HepG2 (cell line): ENCODE measurements around the gene GPM6B. TPM values are rescaled to one million over a fixed set of nuclear protein-coding genes. Genes with fewer than 3 reads are reported as not detected.

Source experiments
- ATAC-seq: fragments of 200-7000 bp; cut with Tn5 transposase; 3 replicates; pipeline ENCODE4 v1.9.1; 2020; ENCODE audit warnings: mild to moderate bottlenecking, moderate library complexity
- BruUV-seq: library from RNA; stranded (reverse); fragments of 400-500 nt; replicated peaks from 2 replicates; lab custom pipeline; 2021; lab: Mats Ljungman, UMichigan
- CTCF ChIA-PET: fragments of 300-600 bp; formaldehyde crosslinking; extraction: SDS; loops from one replicate; lab custom pipeline; 2021; ENCODE audit warnings: low total read pairs, inconsistent platforms, low intra/inter-chr PET ratio; lab: Yijun Ruan, JAX
- POLR2A ChIA-PET: fragments of 350-600 bp; sonication (Branson Sonifier 250); formaldehyde crosslinking; loops from one replicate; lab custom pipeline; 2020; ENCODE audit warnings: antibody characterized with exemption, inconsistent platforms; lab: Yijun Ruan, JAX
- DNase-seq: peaks from one replicate; pipeline ENCODE4 v3.0.0-alpha.2; 2015; ENCODE audit warnings: low spot score
- FAIRE-seq: peaks from 3 replicates; lab custom pipeline; 2011; peaks lifted over from hg19 to GRCh38; lab: Jason Lieb, UNC
- H2AFZ ChIP-seq: one replicate; pipeline ENCODE4 v1.6.1; 2011; ENCODE audit warnings: low read length, inconsistent platforms
- H3K27ac ChIP-seq: fragments of 300-600 bp; 3 replicates; pipeline ENCODE4 v1.8.0; 2011; ENCODE audit warnings: mixed run types, mild to moderate bottlenecking, mixed read lengths, low read length, inconsistent platforms; ENCODE audit not compliant: insufficient read depth; ENCODE audit errors: extremely low read length
- H3K27me3 ChIP-seq, 2 experiments: fragments of 200-600 bp in 1 of 2; 2 replicates in 1 of 2; 3 replicates in 1 of 2; pipeline versions ENCODE4 v1.6.0 to v1.8.0; 2011; ENCODE audit warnings: low read length in 2 of 2, mild to moderate bottlenecking in 2 of 2, moderate library complexity in 2 of 2, inconsistent platforms in 1 of 2; ENCODE audit not compliant: insufficient read depth in 2 of 2, control insufficient read depth in 1 of 2
- H3K36me3 ChIP-seq, 2 experiments: fragments of 200-600 bp in 1 of 2; replicated peaks in 1 of 2; 2 replicates in 1 of 2; 3 replicates in 1 of 2; pipeline versions ENCODE4 v1.5.1 to v1.8.0; 2011; ENCODE audit warnings: low read length in 2 of 2, inconsistent platforms in 1 of 2; ENCODE audit not compliant: insufficient read depth in 2 of 2, control insufficient read depth in 1 of 2
- H3K4me1 ChIP-seq: 2 replicates; pipeline ENCODE4 v1.5.1; 2012; ENCODE audit warnings: low read length, inconsistent platforms; ENCODE audit not compliant: insufficient read depth
- H3K4me2 ChIP-seq: 2 replicates; pipeline ENCODE4 v1.6.0; 2011; ENCODE audit warnings: low read depth, low read length, inconsistent platforms
- H3K4me3 ChIP-seq, 3 experiments: fragments of 200-600 bp in 1 of 3; sonication (generic), shearing (Covaris generic) in 1 of 3; replicated peaks in 1 of 3; 2 replicates each; pipeline ENCODE4 v1.5.1; 2011 to 2016; ENCODE audit warnings: low read length in 3 of 3, inconsistent platforms in 2 of 3, low read depth in 2 of 3, mild to moderate bottlenecking in 2 of 3, control low read depth in 1 of 3, mixed read lengths in 1 of 3; ENCODE audit not compliant: insufficient read depth in 1 of 3
- H3K79me2 ChIP-seq: one replicate; pipeline ENCODE4 v1.6.1; 2011; ENCODE audit warnings: low read length, inconsistent platforms; ENCODE audit not compliant: insufficient read depth
- H3K9ac ChIP-seq: 2 replicates; pipeline ENCODE4 v1.6.0; 2011; ENCODE audit warnings: mild to moderate bottlenecking, low read depth, low read length, inconsistent platforms; ENCODE audit not compliant: insufficient read depth
- H3K9me3 ChIP-seq: 2 replicates; pipeline ENCODE4 v1.5.1; 2012; ENCODE audit warnings: mild to moderate bottlenecking, low read length
- H4K20me1 ChIP-seq: 2 replicates; pipeline ENCODE4 v1.6.0; 2011; ENCODE audit warnings: inconsistent platforms, mild to moderate bottlenecking, low read length, moderate library complexity; ENCODE audit not compliant: insufficient read depth
- ARHGAP35 ChIP-seq: sonication (generic); formaldehyde crosslinking; IDR thresholded peaks from 2 replicates; pipeline ENCODE4 v1.9.0; 2022; ENCODE audit warnings: mild to moderate bottlenecking, inconsistent platforms, moderate library complexity, missing genetic modification reagents, borderline replicate concordance
- HMGA1 ChIP-seq: sonication (generic); formaldehyde crosslinking; conservative IDR thresholded peaks from 2 replicates; pipeline ENCODE4 v1.4.0; 2020; ENCODE audit warnings: missing genetic modification reagents
- NAIF1 ChIP-seq: sonication (generic); formaldehyde crosslinking; IDR thresholded peaks from 2 replicates; pipeline ENCODE4 v1.5.0; 2020; ENCODE audit warnings: mild to moderate bottlenecking, missing genetic modification reagents, borderline replicate concordance
- SMARCE1 ChIP-seq: fragments of 450-650 bp; IDR thresholded peaks from 2 replicates; pipeline ENCODE4 v1.6.1; 2017; ENCODE audit warnings: borderline replicate concordance
- ZNF354B ChIP-seq: sonication (generic); formaldehyde crosslinking; IDR thresholded peaks from 2 replicates; pipeline ENCODE4 v1.8.0; 2022; ENCODE audit warnings: mild to moderate bottlenecking, missing genetic modification reagents
- ZNF644 ChIP-seq: IDR thresholded peaks from 2 replicates; pipeline ENCODE4 v1.6.1; 2016; ENCODE audit warnings: low read depth
- WGBS: methylation state at CpG from one replicate; pipeline ENCODE4 v1.1.6; 2017; ENCODE audit warnings: low lambda C conversion rate; 5-methylcytosine and 5-hydroxymethylcytosine counted together
- in situ Hi-C: cut with HindIII; loops from 2 replicates; pipeline ENCODE4 v1.10.0; 2017; ENCODE audit warnings: low pct_unique_long_range_greater_than_20kb; ENCODE audit not compliant: extremely low pct_ligation_motif_present
- intact Hi-C: fragments of 100-400 bp; cut with micrococcal nuclease; formaldehyde crosslinking; loops from one replicate; pipeline ENCODE4 v1.10.0; 2022; ENCODE audit not compliant: unreplicated experiment
- polyA plus RNA-seq, 8 experiments: library from polyadenylated mRNA; depleted of rRNA in 3 of 8; stranded (reverse) in 7 of 8; unstranded in 1 of 8; fragments of >200 nt; fragmentation: Illumina TruSeq in 4 of 8; extraction: Trizol in 4 of 8; gene quantifications; 2 replicates each; pipeline versions ENCODE4 v1.2.1 to v1.2.3, GENCODE V29; 2011 to 2016; ENCODE audit warnings: low read depth in 4 of 8, missing spikeins in 1 of 8, mixed read lengths in 1 of 8; ENCODE audit not compliant: insufficient read depth in 1 of 8
- total RNA-seq, 5 experiments: library from RNA; depleted of rRNA; stranded (reverse); fragments of >200 nt; fragmentation: Illumina TruSeq; extraction: Trizol; gene quantifications; 2 replicates each; pipeline ENCODE4 v1.2.3, GENCODE V29; 2016; ENCODE audit warnings: low read depth in 1 of 5
- TF ChIP-seq, protein P1 (sequence below): sonication (generic); IDR thresholded peaks from 2 replicates; pipeline ENCODE4 v1.6.1; 2016; ENCODE audit warnings: low read depth, borderline replicate concordance
- TF ChIP-seq, protein P2 (sequence below): sonication (generic); formaldehyde crosslinking; IDR thresholded peaks from 2 replicates; pipeline ENCODE4 v1.8.1; 2022; ENCODE audit warnings: mild to moderate bottlenecking, missing genetic modification reagents
- TF ChIP-seq, protein P3 (sequence below): sonication (generic); formaldehyde crosslinking; IDR thresholded peaks from 2 replicates; pipeline ENCODE4 v1.5.1; 2020; ENCODE audit warnings: missing genetic modification reagents, mild to moderate bottlenecking, borderline replicate concordance

The GPM6B gene
- total and polyA plus RNA-seq, 2 of the 13 experiments (the other 11 are each of a cell fraction or from before 2014, with no cell fraction given), result not detected

DNA sequence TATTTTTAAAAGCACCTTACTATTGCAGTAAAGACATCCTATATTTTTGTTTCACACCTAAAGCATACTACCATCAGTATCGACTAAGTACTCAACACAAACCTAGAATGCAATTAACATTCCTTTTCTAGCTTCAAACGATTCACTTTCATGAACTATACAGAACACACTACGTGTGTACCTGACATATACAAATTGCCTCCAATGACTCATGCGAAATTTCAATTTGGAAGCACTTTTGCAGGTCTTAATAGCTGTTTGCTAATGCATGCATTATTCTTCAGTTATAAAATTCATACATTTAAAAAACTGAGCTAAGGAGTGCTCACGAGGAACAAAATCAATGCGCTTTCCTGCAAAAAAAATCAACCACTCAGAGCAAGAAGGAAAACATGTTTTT lies 19.7 kb upstream of the GPM6B start:
- POLR2A ChIA-PET, result no interaction called here
- Histone ChIP-seq H4K20me1 (no peaks in the 10 kb centered on the region), H3K4me2 (no peak overlapping the region), H3K9ac (no peak overlapping the region), H3K36me3 (no peaks in the 10 kb centered on the region), H3K4me1 (no peaks in the 10 kb centered on the region), H3K4me3 (no peak overlapping the region), H3K27ac (no peak overlapping the region), H2AFZ (no peak overlapping the region), H3K27me3 (no peaks in the 10 kb centered on the region), H3K9me3 (no peaks in the 10 kb centered on the region), H3K79me2 (no peaks in the 10 kb centered on the region)
- intact Hi-C loops (no loop called here), in situ Hi-C loops (no loop called here)
- ATAC-seq (no peak), FAIRE-seq (no peak), DNase-seq (no peak)
- no TSS peak for BruUV-seq
- TF ChIP-seq, protein P1, sequence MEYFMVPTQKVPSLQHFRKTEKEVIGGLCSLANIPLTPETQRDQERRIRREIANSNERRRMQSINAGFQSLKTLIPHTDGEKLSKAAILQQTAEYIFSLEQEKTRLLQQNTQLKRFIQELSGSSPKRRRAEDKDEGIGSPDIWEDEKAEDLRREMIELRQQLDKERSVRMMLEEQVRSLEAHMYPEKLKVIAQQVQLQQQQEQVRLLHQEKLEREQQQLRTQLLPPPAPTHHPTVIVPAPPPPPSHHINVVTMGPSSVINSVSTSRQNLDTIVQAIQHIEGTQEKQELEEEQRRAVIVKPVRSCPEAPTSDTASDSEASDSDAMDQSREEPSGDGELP, result no peak
- TF ChIP-seq, protein P2, sequence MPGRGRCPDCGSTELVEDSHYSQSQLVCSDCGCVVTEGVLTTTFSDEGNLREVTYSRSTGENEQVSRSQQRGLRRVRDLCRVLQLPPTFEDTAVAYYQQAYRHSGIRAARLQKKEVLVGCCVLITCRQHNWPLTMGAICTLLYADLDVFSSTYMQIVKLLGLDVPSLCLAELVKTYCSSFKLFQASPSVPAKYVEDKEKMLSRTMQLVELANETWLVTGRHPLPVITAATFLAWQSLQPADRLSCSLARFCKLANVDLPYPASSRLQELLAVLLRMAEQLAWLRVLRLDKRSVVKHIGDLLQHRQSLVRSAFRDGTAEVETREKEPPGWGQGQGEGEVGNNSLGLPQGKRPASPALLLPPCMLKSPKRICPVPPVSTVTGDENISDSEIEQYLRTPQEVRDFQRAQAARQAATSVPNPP (CRISPR knock-in tag), result no peak
- TF ChIP-seq, protein P3, sequence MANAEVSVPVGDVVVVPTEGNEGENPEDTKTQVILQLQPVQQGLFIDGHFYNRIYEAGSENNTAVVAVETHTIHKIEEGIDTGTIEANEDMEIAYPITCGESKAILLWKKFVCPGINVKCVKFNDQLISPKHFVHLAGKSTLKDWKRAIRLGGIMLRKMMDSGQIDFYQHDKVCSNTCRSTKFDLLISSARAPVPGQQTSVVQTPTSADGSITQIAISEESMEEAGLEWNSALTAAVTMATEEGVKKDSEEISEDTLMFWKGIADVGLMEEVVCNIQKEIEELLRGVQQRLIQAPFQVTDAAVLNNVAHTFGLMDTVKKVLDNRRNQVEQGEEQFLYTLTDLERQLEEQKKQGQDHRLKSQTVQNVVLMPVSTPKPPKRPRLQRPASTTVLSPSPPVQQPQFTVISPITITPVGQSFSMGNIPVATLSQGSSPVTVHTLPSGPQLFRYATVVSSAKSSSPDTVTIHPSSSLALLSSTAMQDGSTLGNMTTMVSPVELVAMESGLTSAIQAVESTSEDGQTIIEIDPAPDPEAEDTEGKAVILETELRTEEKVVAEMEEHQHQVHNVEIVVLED, result no peak
- TF ChIP-seq ZNF354B (CRISPR knock-in tag) (no peak), SMARCE1 (no peak), ARHGAP35 (CRISPR knock-in tag) (no peak), NAIF1 (CRISPR knock-in tag) (no peak), ZNF644 (CRISPR knock-in tag) (no peak), HMGA1 (CRISPR knock-in tag) (no peak)
- WGBS, result 15% methylated on average over 6 of the region's 6 CpGs
- CTCF ChIA-PET, result no interaction called here
